GM19099 (cell line): ENCODE data around the gene LAPTM5.

ENCODE experiments used
- POLR2A ChIP-seq: IDR thresholded peaks from 3 replicates; pipeline ENCODE4 v1.6.1; 2011; ENCODE audit warnings: low read depth; ENCODE audit not compliant: insufficient read length; ENCODE audit errors: extremely low read depth

LAPTM5 gene

DNA sequence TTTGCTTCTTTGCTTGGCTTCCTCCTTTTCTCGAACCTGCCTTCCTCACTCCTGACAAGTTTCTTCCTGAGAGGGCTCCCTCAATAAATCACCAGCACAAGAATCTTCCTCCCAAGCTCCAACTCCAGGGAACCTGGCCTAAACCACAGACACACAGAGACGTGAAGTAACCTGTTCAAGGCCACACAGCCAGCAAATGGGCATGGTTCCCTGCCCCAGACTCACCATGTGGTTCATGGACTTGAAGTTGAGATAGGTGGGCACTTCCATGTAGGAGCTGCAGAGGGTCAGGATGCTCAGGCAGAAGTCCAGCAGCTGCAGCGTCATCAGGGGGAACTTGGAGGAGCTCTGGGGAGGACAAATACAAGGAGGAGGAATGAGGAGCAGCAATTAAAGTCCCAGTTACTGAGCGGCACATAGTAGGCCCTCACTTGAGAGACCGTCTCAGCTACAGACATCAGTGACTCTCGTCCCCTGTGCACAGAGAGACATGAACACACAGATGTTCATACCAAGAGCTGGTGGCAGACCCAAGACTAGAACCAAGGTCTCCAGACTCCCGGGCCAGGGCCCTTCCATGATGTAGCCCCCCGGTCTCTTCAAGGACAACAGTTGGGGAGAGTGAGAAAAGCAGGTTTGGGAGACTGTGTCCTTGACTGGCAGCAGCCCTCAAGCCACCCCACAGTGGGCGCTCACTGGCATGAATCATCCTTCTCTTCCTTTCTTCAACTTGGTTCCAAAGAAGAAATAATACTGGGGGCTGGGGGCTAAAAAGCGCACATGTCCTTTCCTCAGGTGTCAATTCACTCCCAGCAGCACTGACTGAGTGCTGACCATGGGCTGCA, 18.6 kb downstream of the LAPTM5 start:
- TF ChIP-seq POLR2A: peak; percentile 25

DNA sequence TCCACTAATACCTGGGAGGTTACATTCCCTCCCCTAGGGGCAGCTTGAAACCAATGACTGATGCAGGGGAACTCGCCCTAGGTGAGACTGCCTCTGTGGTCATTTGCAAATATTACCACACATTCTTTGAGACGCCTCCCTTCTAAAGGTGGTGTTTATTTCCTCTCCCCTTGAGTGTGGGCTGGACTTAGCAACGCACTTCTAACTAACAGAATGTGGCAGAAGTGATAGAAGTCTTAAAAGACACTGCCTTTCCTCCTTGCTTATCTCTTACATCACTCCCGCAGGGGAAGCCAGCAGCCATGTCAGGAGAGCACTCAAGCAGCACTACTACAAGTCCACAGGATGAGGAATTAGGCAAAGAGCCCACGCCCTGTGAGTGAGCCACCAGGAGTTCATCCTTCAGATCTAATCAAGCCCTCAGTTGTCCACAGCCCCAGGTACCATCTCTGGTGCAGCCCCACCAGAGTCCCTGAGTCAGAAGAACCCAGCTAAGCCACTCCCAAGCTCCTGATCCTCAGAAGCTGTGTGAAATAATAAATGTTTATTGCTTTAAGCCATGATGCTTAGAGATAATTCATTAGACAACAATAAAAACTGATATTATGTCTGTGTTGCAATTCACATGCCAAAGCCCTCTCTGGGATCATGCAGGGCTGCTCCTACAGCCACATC, 19.4 kb downstream of the LAPTM5 start:
- no peak for TF ChIP-seq POLR2A

DNA sequence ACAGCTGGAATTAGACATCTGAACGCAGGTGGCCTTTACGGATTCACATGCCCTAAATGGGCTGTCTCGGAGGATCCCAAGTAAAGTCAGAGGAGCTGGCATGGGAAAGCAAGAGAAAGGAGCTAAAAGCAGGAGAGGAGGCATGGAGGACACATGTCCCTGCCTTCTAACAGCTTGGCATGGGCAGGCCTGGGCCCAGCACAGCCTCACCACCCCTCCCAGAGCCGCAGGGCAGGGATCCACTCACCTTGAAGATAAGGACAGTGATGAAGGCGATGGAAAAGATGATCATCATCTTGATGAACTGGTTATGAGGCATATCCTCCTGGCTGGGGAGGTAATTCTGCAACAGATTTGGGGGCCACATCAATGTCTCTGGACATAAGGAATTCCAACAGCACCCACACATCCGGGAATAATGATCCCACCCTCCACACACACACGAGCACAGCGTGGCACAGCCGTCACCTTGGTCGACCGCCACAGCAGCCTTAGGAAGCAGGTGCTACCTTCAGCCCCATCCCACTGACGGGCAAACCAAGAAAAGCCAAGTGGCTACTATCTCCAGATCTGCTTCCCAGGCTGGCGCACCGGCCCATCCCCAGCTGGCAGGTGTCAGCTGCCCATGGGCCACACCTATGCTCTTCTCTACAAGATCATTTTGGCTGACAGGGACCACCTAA, 20.1 kb downstream of the LAPTM5 start:
- no peak for TF ChIP-seq POLR2A

DNA sequence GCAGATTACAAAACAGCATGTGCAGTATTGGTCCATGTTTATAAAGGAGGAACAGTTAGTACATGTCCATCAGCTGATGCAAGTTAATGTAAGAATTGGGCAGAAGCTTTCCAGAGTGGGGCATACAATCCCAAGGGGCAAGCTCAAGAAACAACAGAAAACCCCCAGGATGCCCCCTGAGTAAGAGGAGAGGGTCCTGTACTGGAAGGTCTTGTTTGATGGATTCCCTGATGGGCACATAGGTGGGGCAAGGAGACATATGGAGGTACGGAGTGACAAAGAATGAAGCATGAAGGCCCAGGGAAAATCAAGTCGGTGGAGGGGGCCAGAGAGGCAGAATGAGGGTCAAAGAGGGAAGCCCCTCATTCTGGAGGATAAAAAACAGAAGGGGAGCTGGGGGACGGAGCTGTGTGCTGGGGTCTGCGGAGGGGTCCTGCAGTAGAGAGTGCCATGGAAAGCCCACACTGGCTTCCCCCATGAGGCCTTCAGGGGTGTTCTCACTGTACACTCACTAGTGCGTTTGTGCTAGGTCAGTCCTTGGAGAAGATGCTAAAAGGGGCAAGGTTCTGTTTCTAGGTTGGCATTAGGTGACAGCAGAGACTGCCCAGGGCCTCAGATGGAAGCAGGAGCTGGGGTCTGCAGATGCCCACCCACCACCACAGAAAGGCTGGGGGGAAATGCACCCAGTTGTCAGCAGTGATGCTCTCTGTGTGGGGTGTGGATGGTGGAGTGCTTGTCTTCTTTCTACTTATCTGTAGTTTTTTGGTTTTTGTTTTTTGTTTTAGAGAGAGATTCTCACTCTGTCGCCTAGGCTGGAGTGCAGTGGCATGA, 21.7 kb downstream of the LAPTM5 start:
- TF ChIP-seq POLR2A: no peak

DNA sequence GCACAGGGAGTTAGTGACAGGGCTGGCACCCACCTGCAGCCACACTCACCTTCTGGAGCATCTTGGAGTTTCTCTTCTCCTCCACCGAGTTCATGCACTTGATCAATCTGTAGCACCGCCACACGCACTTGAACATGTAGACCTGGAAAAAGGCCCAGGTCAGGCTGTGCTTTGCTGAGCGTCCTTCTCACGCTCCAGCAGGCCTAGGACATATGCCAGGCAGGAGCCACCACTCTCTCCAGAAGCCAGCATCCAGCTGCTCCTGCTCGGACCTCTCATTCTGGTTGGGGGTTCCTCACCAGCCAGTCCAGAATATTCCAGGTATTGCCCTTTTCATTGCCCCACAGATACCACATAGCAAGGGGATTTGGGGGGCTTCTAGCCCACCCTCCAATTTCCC, 22.4 kb downstream of the LAPTM5 start:
- no peak for TF ChIP-seq POLR2A

DNA sequence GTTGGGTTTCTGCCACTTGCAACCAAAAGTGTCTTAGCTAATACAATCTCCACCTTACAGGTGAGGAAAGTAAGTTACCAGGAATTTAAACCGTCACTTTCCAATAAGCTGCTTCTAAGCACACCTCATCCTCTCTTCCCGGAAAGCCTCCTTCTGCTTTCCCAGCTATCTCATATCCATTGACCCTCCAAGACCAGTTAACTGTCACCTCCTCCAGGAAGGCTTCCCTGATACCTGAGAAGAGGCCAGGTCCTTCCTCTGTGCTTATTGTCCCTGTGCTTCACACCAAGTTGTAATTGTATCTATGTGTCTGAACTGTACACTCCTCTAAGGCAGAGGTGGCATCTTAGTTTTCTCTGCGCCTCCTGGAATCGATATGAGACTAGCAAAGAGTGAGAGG, 23.0 kb downstream of the LAPTM5 start:
- TF ChIP-seq POLR2A: no peak

DNA sequence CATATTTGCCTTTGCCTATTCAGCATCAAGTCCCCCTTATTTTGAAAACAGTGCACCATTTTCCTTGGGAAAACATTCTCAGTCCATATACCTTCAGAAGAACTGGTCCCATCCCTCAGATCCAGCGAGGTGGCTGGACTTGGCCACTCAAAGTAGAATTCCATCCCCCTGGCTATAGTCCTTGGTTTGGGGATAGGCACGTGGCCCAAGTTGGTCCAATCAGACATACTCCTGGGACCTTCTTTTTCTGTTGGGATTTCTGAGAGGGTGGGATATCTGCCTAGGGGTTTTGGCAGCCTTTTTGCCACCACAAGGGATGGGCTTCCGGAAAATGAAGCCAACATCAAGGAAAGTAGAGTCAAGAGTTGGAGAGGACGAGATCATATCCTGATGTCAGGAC, 23.5 kb downstream of the LAPTM5 start:
- TF ChIP-seq POLR2A: no peak

DNA sequence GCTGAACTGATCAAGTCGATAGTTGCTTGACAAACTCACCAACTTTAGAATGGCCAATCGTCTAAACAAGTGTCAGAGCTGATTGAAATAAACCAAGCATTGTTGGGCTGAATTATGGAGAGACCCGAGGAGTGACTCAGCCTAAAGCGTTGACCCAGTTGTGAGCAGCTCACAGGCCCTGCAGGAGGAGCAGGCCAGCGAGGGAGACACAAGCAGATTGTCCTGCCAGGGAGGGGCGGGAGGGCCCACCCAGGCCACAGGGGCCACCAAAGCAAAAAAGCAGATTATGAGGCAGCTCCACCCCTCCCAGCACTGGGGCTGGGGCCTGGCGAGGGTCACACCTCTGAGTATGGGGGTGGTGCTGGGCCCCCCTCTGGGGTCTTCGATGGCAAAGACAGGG, 24.1 kb downstream of the LAPTM5 start:
- no peak for TF ChIP-seq POLR2A

DNA sequence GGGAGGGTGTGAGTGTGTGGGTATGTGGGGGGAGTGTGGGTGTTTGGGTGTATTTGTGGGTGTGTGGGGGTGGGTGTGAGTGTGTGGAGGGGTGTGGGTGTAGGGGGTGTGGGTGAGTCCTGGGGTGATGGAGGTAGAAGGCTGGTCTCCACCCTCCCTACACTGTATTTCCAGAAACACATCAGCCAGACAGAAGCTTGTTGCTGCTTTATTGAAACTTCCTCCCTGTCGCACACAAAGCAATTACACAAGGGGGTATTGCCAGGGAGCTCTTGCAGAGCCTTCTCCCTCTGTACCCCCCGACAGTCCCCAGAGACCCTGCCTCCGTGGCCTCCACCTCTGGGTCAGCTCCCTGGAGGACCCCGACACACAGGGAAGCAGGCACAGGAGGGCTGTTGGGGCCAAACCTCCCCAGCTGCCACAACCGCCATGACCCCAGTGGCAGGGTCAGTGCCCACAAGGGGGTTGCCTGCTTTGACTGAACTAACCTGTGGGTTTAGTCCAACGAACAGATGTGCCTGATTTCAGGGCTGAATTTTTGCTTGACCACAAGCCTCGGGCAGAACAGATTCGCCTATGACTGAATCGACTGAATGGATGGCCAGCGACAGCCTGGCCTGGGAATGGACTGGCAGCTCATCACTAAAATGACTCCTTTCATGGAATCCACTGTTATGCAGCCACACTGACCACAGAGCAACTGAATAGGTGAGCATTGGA, 25.1 kb downstream of the LAPTM5 start:
- no peak for TF ChIP-seq POLR2A

DNA sequence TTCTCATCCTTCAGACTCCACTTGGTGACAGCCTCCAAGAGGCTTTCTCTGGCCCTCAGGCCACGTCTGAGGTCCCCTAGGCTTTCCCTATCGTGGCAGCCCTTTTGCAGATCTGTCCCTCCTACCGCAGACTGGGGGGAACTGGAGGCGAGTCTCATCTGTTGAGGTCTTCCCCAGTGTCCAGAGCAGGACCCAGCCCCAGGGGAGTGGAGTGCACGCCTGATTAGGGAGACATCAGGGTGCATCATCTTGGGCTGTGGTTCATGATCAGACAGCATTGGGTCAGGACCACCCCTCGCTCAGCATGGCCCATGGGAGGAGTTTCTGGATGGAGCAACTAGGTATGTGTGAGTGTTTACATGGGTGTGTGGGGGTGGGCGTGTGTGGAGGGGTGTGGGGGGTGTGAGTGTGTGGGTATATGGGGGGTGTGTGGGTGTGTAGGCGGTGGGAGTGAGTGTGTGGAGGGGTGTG, 25.7 kb downstream of the LAPTM5 start:
- TF ChIP-seq POLR2A: no peak

DNA sequence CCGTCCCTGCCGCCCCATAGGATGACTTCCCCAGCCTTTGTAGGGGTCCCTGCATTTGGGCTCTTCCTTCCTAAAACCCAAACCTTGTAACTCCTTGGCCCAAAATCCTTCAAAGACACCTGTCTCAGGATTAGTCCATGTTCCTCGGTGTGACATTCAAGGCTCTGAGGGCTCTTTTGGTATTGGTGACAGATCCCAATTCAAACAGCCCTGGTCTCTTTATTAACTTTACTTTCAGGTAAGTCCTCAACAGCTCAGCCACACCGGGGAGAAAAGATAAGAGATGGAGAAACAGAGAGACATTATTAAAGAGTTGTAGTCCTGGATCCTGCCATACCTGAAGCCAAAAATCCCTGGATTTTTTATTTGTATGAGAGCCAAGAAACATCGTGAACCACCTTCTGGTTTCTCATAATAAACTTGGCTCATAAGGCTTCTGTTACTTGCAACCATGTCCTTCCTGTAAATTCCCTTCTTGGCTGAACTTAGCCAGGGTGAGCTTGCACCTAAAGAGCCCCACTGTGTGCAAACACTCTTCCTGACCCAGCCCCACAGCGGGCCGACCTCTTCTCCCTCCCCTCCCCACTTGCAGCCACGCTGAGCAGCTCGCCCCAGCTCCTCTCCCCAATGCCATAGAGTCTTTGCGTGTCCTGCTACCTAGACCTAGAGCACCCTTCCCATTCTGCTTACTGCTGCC, 26.3 kb downstream of the LAPTM5 start:
- no peak for TF ChIP-seq POLR2A

DNA sequence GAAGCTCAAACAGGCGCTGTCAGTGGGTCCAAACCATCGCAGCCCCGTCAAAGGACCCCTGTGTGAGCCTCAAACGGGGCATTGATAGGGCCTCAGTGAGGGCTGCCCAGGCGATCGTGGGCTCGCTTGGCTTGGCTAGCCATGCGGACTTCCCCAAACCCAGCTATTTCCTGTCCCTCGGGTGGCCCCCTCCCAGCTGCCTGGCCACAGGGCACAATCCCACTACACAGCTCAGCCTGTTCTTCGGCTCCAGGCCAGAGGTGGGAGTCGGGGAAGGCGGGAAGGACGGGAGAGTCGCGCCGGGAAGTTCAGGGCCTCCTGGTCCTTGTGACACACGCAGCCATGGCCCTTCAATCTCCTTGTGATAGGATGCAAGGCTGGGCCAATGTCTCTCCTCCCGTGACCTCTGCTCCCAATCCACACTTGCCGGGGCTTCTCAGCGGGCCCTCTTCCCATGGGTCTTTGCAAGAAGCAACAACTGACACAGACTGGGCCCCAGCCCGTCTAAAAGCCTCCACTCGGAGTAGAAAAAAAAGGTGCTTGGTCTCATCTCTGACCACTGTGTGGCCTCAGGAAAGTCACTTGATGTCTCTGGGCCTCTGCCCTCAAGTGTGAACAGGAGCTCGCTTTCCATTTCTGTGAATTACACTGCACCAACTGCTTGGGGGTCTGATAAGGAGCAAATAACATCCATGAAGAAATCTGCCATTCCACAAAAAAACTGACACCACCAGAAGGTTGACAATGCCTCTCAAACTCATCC, 27.0 kb downstream of the LAPTM5 start:
- TF ChIP-seq POLR2A: no peak

DNA sequence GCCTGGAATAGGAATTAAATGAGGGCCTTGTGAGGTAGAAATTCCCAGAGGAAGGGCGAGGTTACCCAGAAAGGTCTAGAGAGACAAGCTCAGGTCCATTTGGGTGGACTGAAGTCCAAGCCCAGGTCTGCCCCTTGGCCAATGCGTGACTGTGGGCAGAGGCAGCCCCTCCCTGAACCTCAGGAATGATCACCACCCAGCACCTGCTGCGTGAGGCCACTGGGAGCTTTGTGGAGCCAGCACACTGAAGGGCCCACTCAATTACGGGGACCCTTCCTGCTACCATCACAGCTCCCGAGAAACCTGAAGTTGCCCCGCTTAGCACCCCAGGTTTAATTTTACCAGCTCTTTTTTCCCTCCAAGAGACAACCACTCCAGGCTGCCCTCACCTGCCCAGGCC, 27.7 kb downstream of the LAPTM5 start:
- peak; percentile 6 for TF ChIP-seq POLR2A
